Heart right ventricle (tissue), 16 donors: ENCODE measurements around the gene KLF7. TPM values are rescaled to one million over a fixed set of nuclear protein-coding genes. Genes with fewer than 3 reads are reported as not detected.
A peak's percentile ranks its signal among the peaks of the same experiment; 100 is the strongest.

ENCODE experiments used
- ATAC-seq, 8 donors: fragments of 200-7000 bp; cut with Tn5 transposase; one replicate each; pipeline ENCODE4 v1.9.1; 2020; ENCODE audit warnings: mild to moderate bottlenecking in 8 of 8, moderate library complexity in 8 of 8, moderate number of reproducible peaks in 1 of 8
- DNase-seq, 2 donors: peaks; one replicate each; pipeline ENCODE4 v3.0.0-alpha.2; 2020
- H3K27ac ChIP-seq, 10 donors: fragments of 200-600 bp; sonication (generic) in 2 of 10; one replicate each; pipeline versions ENCODE4 v1.5.0 to v1.8.0; 2020 to 2022; ENCODE audit warnings: mild to moderate bottlenecking in 3 of 10
- H3K27me3 ChIP-seq, 7 donors: fragments of 200-600 bp; one replicate each; pipeline ENCODE4 v1.8.0; 2021 to 2022; ENCODE audit warnings: mild to moderate bottlenecking in 2 of 7
- H3K36me3 ChIP-seq, 9 donors: fragments of 200-600 bp; sonication (generic) in 1 of 9; one replicate each; pipeline versions ENCODE4 v1.5.0 to v1.8.0; 2020 to 2022; ENCODE audit warnings: mild to moderate bottlenecking in 2 of 9
- H3K4me1 ChIP-seq, 9 donors: fragments of 200-600 bp; sonication (generic) in 1 of 9; one replicate each; pipeline versions ENCODE4 v1.5.0 to v1.8.0; 2020 to 2022; ENCODE audit warnings: mild to moderate bottlenecking in 4 of 9
- H3K4me3 ChIP-seq, 10 donors: fragments of 200-600 bp; sonication (generic) in 2 of 10; one replicate each; pipeline versions ENCODE4 v1.5.0 to v1.8.0; 2020 to 2022; ENCODE audit warnings: mild to moderate bottlenecking in 7 of 10, moderate library complexity in 2 of 10
- H3K9me3 ChIP-seq, 11 donors: fragments of 200-600 bp in 10 of 11; sonication (generic) in 2 of 11; one replicate each; pipeline versions ENCODE4 v1.5.0 to v1.8.0; 2013 to 2022; ENCODE audit warnings: mild to moderate bottlenecking in 2 of 11, control low read depth in 1 of 11, moderate library complexity in 1 of 11
- CTCF ChIP-seq, 9 donors: fragments of 200-600 bp; sonication (generic) in 2 of 9; IDR thresholded peaks; one replicate each; pipeline versions ENCODE4 v1.5.0 to v1.8.0; 2021 to 2022; ENCODE audit warnings: antibody characterized with exemption in 9 of 9, mild to moderate bottlenecking in 5 of 9, moderate library complexity in 1 of 9
- WGBS, 2 donors: extraction: QIAGEN DNeasy Blood & Tissue Kit; methylation state at CpG; one replicate each; pipeline ENCODE4 v1.1.7; 2013; ENCODE audit warnings: inconsistent platforms in 1 of 2; 5-methylcytosine and 5-hydroxymethylcytosine counted together
- intact Hi-C, 10 donors: fragments of 100-400 bp; cut with DNase I; formaldehyde crosslinking; loops; one replicate each; pipeline versions ENCODE4 v1.11.1 to v1.14.2; 2022
- long read RNA-seq, 3 donors: library from polyadenylated mRNA; unstranded; transcript quantifications; one replicate each; pipeline ENCODE4 v2.0.0, GENCODE V29; 2020 to 2021
- polyA plus RNA-seq, 2 donors: library from polyadenylated mRNA; stranded (reverse); fragments of 200-250 nt; gene quantifications; one replicate each; pipeline ENCODE4 v1.2.3, GENCODE V29; 2013
- total RNA-seq, 10 donors: library from RNA; stranded (reverse); fragmentation: NEBNext Ultra II Directional in 3 of 10; extraction: Animal tissue kit (Norgen Biotek cat#: 25700) in 3 of 10; gene quantifications; one replicate each; pipeline versions ENCODE4 v1.2.1 to v1.2.4, GENCODE V29; 2021 to 2023
- donor health status: Arrhythmogenic right ventricular cardiomyopathy.
- donor health status: ischemic (EF 13 %, LVEDD 7.1; RV severe dilation, severe dysfunction).
- donor health status: healthy with polysubstance abuse.
- donor health status: DM: no; HTN: yes; CAD: no.
- donor health status: DM: no; HTN: no; CAD: no.
- donor health status: ischemic (EF 25% LVEDD 6.9; RV normal size, moderate dysfunction).
- donor health status: ischemic (EF 25% LVEDD 5.7; RV mildly dilated, moderate dysfunction).
- donor health status: healthy.
- donor health status: DM: yes; HTN: yes; CAD: no.
- donor health status: Ischemic cardiomyopathy.
- donor health status: ischemic (EF 35%, LVEDD 5.7; RV mildly dilated, moderate dysfunction).
- donor health status: nonischemic (EF 11% LVEDD 7.7; RV severe dilation, severe dysfunction).
- donor health status: DM: yes; HTN: yes; CAD: no.
- donor health status: PGD.
- donor health status: ischemic (EF 29% LVEDD 5.4; RV normal size, mild dysfunction).
- donor health status: nonischemic (EF 23%, LVEDD 6.1; RV moderate dilation, normal function).

Gene KLF7
- total RNA-seq (10 to 100 TPM; 21.8 to 51.8 (median 30.8) TPM), polyA plus RNA-seq (1 to 10 TPM; 5.0 to 5.6 TPM)
- long read RNA-seq, donor 1, full-length matches to known transcripts, result 5 of 18 reads
- long read RNA-seq, donor 1, partial matches to known transcripts, result 11 of 18 reads
- long read RNA-seq, donor 1, other reads (novel, unspliced or antisense), result 2 of 18 reads
- long read RNA-seq, donor 2, full-length matches to known transcripts, result 5 of 24 reads
- long read RNA-seq, donor 2, partial matches to known transcripts, result 17 of 24 reads
- long read RNA-seq, donor 2, other reads (novel, unspliced or antisense), result 2 of 24 reads
- long read RNA-seq, donor 3, full-length matches to known transcripts, result 14 of 82 reads
- long read RNA-seq, donor 3, partial matches to known transcripts, result 34 of 82 reads
- long read RNA-seq, donor 3, other reads (novel, unspliced or antisense), result 34 of 82 reads

GRCh38 chr2:207165121-207166038, at the start of gene KLF7:
Gene KLF7, minus strand, starts transcription at chr2:207165948. Its CDS starts 380 bp downstream, at chr2:207165568.
- H3K36me3 ChIP-seq, result peaks cover 0 to 5% (median 0%) of the 10 kb centered on the region in 9 donors
- DNase-seq (peak; percentile 43 to 51), ATAC-seq (peak; percentile 5 to 48 (median 35))
- H3K9me3 ChIP-seq, result no peaks in the 10 kb centered on the region
- intact Hi-C loops, result loop anchor here (1.0 to 10.0 kb wide), 23 partner anchors 22 to 363 kb away; no protein-coding TSS in a partner anchor
- H3K4me1 ChIP-seq, result peaks cover 7 to 51% (median 46%) of the 10 kb centered on the region in 9 donors
- whole genome bisulfite sequencing, 2 donors, result 0% methylated on average over 36 of the region's 36 CpGs
- no peak for TF ChIP-seq CTCF (IDR thresholded peaks at IDR 0.05)
- no peaks in the 10 kb centered on the region for H3K27me3 ChIP-seq
- H3K27ac ChIP-seq, result peak within 1 kb of the TSS; percentile 96 to 100 (median 100)
- peak within 1 kb of the TSS; percentile 57 to 98 (median 82) for H3K4me3 ChIP-seq

GRCh38 chr2:207215308-207215707, 49.6 kb upstream of the KLF7 start:
- intact Hi-C loops, result no loop called here
- DNase-seq (no peak), ATAC-seq (no peak)
- H3K27me3 ChIP-seq, result no peaks in the 10 kb centered on the region
- no peak overlapping the region for H3K4me3 ChIP-seq
- TF ChIP-seq CTCF (IDR thresholded peaks at IDR 0.05), result no peak
- WGBS, 2 donors, result 95 to 96% methylated on average over 2 of the region's 2 CpGs
- no peaks in the 10 kb centered on the region for H3K36me3 ChIP-seq
- no peaks in the 10 kb centered on the region for H3K4me1 ChIP-seq
- peaks cover 0 to 7% (median 0%) of the 10 kb centered on the region in 11 donors for H3K9me3 ChIP-seq
- no peak overlapping the region for H3K27ac ChIP-seq

GRCh38 chr2:207214446-207214845, 48.7 kb upstream of the KLF7 start:
- intact Hi-C loops, result no loop called here
- Histone ChIP-seq H3K4me1 (no peaks in the 10 kb centered on the region), H3K36me3 (no peaks in the 10 kb centered on the region), H3K27me3 (no peaks in the 10 kb centered on the region), H3K4me3 (no peak overlapping the region), H3K27ac (no peak overlapping the region), H3K9me3 (peaks cover 0 to 7% (median 0%) of the 10 kb centered on the region in 11 donors)
- ATAC-seq (peak in 2 of 8 donors; percentile 37 to 42), DNase-seq (no peak)
- TF ChIP-seq CTCF (IDR thresholded peaks at IDR 0.05), result no peak
- 60 to 61% methylated on average over 3 of the region's 3 CpGs for WGBS, 2 donors

- 89 to 91% methylated on average over 3 of the region's 3 CpGs for WGBS, 2 donors
- H3K27me3 ChIP-seq, result no peaks in the 10 kb centered on the region
- no peak overlapping the region for H3K27ac ChIP-seq
- DNase-seq (no peak), ATAC-seq (no peak)
- intact Hi-C loops, result no loop called here
- H3K9me3 ChIP-seq, result no peaks in the 10 kb centered on the region
- TF ChIP-seq CTCF (IDR thresholded peaks at IDR 0.05), result no peak
- no peaks in the 10 kb centered on the region for H3K4me1 ChIP-seq
- H3K36me3 ChIP-seq, result no peaks in the 10 kb centered on the region
- H3K4me3 ChIP-seq, result no peak overlapping the region
Observed at GRCh38 chr2:207206011-207206410, 40.3 kb upstream of the KLF7 start.
